ENCODE measurements around the gene ITIH2.
"Not testable (repeated sequence)": the region's sequence is repeated elsewhere in the genome, so short reads cannot be mapped to it uniquely, and the experiment has no call there.

The ITIH2 gene

GRCh38 chr10:7700577-7701125 lies 2.5 kb upstream of the ITIH2 start:
- DNase-seq = no peak

- no peak for DNase-seq
Observed at GRCh38 chr10:7701158-7701742, 1.9 kb upstream of the ITIH2 start.

- no peak for DNase-seq
Observed at GRCh38 chr10:7702288-7702812, 766 bp upstream of the ITIH2 start.

- DNase-seq = no peak
Observed at GRCh38 chr10:7704071-7705016, 1.2 kb downstream of the ITIH2 start.

GRCh38 chr10:7705341-7705740 lies 2.2 kb downstream of the ITIH2 start:
- DNase-seq = no peak

- no peak for DNase-seq
Observed at GRCh38 chr10:7706534-7707073, 3.5 kb downstream of the ITIH2 start.

GRCh38 chr10:7707102-7707501 lies 4.0 kb downstream of the ITIH2 start:
- DNase-seq = no peak

- no peak for DNase-seq
Observed at GRCh38 chr10:7707858-7708622, 4.9 kb downstream of the ITIH2 start.

GRCh38 chr10:7708832-7709231 lies 5.7 kb downstream of the ITIH2 start:
- DNase-seq = no peak

GRCh38 chr10:7710446-7710845 lies 7.3 kb downstream of the ITIH2 start:
- no peak for DNase-seq

GRCh38 chr10:7711075-7711474 lies 8.0 kb downstream of the ITIH2 start:
- not testable (repeated sequence) for DNase-seq

- no peak for DNase-seq
Observed at GRCh38 chr10:7715515-7715914, 12.4 kb downstream of the ITIH2 start.

- no peak for DNase-seq
Observed at GRCh38 chr10:7717767-7718166, 14.7 kb downstream of the ITIH2 start.

- no peak for DNase-seq
Observed at GRCh38 chr10:7718685-7719084, 15.6 kb downstream of the ITIH2 start.

- DNase-seq = no peak
Observed at GRCh38 chr10:7720478-7720877, 17.4 kb downstream of the ITIH2 start.

- DNase-seq = no peak
Observed at GRCh38 chr10:7722927-7723529, 19.9 kb downstream of the ITIH2 start.

GRCh38 chr10:7734821-7735220 lies 31.7 kb downstream of the ITIH2 start:
- DNase-seq = no peak

GRCh38 chr10:7738536-7739407 lies 35.7 kb downstream of the ITIH2 start:
- no peak for DNase-seq

- DNase-seq = no peak
Observed at GRCh38 chr10:7744307-7744706, 41.2 kb downstream of the ITIH2 start.

- DNase-seq = not testable (repeated sequence)
Observed at GRCh38 chr10:7748637-7749036, 45.5 kb downstream of the ITIH2 start.

- DNase-seq = no peak
Observed at GRCh38 chr10:7750222-7750621, 47.1 kb downstream of the ITIH2 start.
